Activated T-cell treated with anti-CD3 and anti-CD28 coated beads for 48 hours (primary cell): ENCODE measurements around the gene FFAR3.
"Not testable (repeated sequence)": the region's sequence is repeated elsewhere in the genome, so short reads cannot be mapped to it uniquely, and the experiment has no call there.

Experiments used
- DNase-seq: peaks from one replicate; pipeline ENCODE4 v3.0.0-alpha.2; 2020; ENCODE audit warnings: low read depth

FFAR3 gene

GRCh38 chr19:35375505-35376307, 17.4 kb downstream of the FFAR3 start:
- DNase-seq = no peak

GRCh38 chr19:35377656-35378055, 19.4 kb downstream of the FFAR3 start:
- no peak for DNase-seq

- no peak for DNase-seq
These were observed 20.1 kb downstream of the FFAR3 start for GRCh38 chr19:35378356-35378755.

- not testable (repeated sequence) for DNase-seq
These were observed 21.3 kb downstream of the FFAR3 start for GRCh38 chr19:35379545-35379944.

GRCh38 chr19:35379992-35380391, 21.7 kb downstream of the FFAR3 start:
- no peak for DNase-seq

DNA sequence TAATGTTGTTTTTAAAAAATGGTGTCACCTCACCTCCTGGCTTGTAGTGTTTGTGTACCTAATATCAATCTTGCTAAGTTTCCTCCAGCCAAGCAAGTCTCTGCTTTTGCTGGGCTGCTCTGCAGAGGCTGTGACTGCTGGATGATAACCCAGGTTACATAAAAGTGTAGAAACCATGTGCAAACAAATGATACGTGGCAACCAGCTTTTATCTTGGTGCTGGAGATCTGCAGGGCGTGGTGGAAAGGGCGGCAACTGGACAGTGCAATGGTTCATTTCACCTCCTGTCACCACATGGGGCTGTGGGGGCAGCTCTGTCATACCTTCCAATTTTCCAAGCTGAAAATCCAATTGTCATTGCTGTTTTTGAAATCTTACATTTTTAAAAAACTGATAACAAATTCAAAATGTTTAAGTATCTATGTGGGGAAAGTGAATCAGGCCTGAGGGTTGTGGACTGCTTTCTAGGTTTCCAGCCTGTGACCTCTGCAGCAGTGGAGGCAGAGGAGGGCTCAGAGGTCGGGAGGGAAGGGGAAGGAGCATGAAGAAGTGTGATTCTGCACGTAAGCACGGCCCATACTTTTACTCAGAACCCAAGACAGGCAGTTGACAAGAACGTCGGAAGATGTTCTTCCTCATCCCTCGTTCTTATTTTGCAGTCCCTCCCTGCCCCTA, 22.3 kb downstream of the FFAR3 start:
- DNase-seq = no peak

GRCh38 chr19:35381318-35381717, 23.1 kb downstream of the FFAR3 start:
- no peak for DNase-seq

- DNase-seq = no peak
These were observed 23.7 kb downstream of the FFAR3 start for GRCh38 chr19:35381926-35382325.

GRCh38 chr19:35383536-35383935, 25.3 kb downstream of the FFAR3 start:
- DNase-seq = no peak

- DNase-seq = no peak
These were observed 30.2 kb downstream of the FFAR3 start for GRCh38 chr19:35388277-35389054.

- no peak for DNase-seq
These were observed 31.1 kb downstream of the FFAR3 start for GRCh38 chr19:35389192-35389861.

DNA sequence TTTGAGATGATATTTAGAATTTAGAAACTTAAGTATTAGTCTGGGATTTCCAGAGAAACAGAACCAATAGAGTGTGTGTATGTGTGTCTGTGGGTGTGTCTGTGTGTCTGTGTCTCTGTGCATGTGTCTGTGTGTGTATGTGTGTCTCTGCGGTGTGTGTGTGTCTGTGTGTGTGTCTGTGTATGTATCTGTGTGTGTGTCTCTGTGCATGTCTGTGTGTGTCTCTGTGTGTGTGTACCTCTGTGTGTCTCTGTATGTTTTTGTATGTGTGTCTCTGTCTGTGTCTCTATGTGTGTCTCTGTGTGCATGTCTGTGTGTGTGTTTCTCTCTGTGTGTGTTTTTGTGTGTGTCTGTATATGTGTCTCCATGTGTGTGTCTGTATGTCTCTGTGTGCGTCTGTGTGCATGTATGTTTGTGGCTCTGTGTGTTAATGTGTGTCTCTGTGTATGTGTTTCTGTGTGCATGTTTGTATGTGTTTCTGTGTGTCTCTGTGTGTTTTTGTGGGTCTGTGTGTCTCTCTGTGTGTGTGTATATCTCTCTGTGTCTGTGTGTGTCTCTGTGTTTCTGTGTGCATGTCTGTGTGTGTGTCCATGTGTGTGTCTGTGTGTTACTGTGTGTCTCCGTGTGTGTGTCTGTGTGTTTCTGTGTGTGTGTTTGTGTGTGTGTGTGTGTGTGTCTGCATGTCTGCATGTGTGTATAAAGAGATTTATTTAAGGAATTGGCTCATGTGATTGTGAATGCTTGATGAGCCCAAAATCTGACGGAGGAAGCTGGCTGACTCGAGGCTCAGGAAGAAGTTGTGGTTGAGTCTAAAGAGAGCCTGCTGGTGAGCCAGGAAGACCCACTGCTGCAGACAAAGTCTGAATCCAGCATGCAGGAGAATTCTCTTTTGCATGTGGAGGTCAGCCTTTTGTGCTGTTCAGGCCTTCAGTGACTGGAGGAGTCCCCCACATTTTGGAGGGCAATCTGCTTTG, 34.8 kb downstream of the FFAR3 start:
- DNase-seq = no peak

DNA sequence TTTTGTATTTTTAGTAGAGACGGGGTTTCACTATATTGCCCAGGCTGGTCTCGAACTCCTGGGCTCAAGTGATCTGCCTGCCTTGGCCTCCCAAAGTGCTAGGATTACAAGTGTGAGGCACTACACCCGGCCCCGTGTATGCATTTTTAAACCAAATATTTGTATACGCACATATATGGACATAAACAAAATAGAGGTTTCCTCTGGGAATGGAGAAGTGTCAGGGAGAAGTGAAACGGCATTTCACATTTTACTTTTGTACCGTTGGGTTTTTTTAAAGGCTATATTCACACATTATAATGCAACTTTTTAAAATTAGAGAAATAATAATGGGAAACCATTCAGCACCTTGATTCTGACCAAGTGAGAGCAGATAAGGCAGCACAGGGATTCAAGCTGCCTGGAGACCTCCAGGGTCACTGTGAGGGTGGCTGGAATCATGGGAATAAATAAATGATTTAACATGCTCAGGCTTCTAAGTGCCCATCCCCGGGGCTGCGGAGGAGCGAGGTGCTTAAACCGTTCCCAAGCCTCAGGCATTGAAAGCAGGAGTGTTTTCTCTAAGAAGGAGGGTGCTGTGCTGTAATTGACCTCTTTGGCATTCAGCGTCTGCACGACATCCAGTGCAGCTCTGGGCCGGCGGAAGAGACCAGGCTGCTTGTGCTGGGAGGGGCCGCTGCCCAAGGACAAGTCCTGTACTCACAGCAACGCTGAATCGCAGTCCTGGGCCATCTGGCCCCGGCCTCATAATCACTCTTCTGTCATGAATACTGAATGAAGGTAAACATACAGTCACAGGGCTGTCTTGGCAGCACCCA, 37.3 kb downstream of the FFAR3 start:
- no peak for DNase-seq

GRCh38 chr19:35396240-35396885, 38.1 kb downstream of the FFAR3 start:
- no peak for DNase-seq

DNA sequence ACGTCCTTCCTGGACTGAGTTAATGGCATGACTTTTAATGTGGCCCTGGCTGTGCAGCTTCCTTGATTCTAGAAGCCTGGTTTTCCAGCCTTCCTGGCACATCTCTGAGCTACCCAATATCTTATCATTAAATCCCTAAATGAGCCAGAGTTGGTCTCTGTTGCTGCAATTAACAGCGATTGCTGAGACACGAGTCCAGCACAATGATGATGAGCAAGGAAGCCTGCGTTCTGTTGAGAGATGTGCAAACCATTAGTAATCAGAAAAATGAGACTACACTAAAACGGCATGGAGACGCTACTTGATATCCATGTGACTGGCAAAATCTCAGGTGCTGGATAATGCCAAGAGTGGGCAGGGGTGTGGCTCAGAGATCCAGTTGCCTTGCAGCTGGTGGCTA, 38.8 kb downstream of the FFAR3 start:
- no peak for DNase-seq

- DNase-seq = no peak
These were observed 40.3 kb downstream of the FFAR3 start for GRCh38 chr19:35398570-35398969.

DNA sequence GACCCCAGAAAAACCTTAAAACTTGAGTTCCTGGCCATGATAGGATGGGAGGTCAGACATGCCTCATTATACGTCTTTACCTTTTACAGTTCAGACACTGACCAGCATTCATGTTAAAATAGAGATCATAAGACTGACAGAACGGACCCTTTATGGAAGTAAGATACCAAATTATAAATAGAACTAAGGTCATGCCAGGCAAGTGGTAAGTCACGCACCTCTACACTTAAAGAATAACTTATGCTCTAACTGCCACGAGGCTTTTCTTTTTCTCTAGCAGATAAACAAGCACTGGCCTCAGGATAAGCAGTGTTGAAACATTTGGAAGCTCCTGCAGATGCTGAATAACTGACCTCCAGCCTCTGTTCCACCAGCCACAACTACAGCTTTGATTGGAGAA, 41.0 kb downstream of the FFAR3 start:
- no peak for DNase-seq

DNA sequence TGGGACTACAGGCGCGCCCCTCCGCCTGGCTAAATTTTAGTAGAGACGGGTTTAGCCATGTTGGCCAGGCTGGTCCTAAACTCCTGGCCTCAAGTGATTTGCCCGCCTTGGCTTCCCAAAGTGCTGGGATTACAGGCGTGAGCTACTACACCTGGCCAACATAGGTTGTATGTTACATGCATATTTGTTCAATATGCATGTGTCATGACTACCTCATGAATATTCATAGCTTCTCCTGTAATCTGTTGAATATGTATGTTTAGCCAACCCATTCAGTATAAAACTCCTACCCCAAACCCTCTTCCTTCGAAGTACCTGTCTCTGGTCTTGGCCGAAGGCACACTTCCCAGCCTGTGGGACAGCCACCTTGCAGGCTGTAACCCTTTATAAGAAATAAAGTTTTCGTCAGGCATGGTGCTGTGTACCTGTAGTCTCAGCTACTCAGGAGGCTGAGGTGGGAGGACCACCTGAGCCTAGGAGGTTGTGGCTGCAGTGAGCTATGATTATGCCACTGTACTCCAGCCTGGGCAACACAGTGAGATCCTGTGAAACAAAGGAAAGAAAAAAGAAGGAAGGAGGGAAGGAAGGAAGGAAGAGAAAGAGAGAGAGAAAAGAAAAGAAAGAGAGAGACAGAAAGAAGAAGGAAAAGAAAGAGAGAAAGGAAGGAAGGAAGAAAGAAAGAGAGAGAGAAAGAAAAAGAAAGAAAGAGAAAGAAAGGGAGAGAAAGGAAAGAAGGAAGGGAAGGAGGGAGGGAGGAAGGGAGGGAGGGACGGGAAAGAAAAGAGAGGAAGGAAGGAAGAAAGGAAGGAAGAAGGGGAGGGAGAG, 41.9 kb downstream of the FFAR3 start:
- no peak for DNase-seq

DNA sequence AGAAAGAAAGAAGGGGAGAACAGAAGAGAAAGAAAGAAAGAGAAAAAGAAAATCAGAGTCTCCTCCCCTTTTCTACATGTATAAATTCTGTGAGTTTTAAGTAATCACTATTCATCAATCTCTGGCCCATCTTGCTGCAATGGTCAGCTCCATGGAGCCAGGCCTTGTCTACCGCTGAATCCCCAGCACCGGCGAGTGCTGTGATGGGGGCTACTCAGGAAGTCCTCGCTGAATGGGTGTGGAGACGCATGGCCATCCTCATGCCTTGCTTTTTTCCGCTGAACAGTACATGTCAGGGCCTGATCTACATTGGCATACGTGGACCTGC, 42.5 kb downstream of the FFAR3 start:
- DNase-seq = no peak
